ENCODE results near the gene SLC37A1.

SLC37A1 gene

GRCh38 chr21:42565206-42565810 is 51.7 kb downstream of the SLC37A1 start:
- TF ChIP-seq CTCF (IDR thresholded peaks at IDR 0.05; ENCODE audit: insufficient read depth, low read length, poor library complexity, severe bottlenecking), result no peak
- Histone ChIP-seq H3K4me3 (replicated peaks; ENCODE audit: low read depth, low read length) (no peak overlapping the region), H3K36me3 (ENCODE audit: control insufficient read depth, insufficient read depth, low read length) (peaks cover 6% of the 10 kb centered on the region), H3K27me3 (replicated peaks; ENCODE audit: control insufficient read depth, insufficient read depth, low read length) (no peaks in the 10 kb centered on the region)
- no peak for DNase-seq (ENCODE audit: extremely low read depth, insufficient read length)

- DNase-seq (ENCODE audit: extremely low read depth, insufficient read length), result no peak
- no peak for TF ChIP-seq CTCF (IDR thresholded peaks at IDR 0.05; ENCODE audit: insufficient read depth, low read length, poor library complexity, severe bottlenecking)
- H3K27me3 ChIP-seq (replicated peaks; ENCODE audit: control insufficient read depth, insufficient read depth, low read length), result no peaks in the 10 kb centered on the region
- peaks cover 10% of the 10 kb centered on the region for H3K36me3 ChIP-seq (ENCODE audit: control insufficient read depth, insufficient read depth, low read length)
- H3K4me3 ChIP-seq (replicated peaks; ENCODE audit: low read depth, low read length), result no peak overlapping the region
These were observed 52.4 kb downstream of the SLC37A1 start for GRCh38 chr21:42565886-42566523.

- Histone ChIP-seq H3K27me3 (replicated peaks; ENCODE audit: control insufficient read depth, insufficient read depth, low read length) (no peaks in the 10 kb centered on the region), H3K36me3 (ENCODE audit: control insufficient read depth, insufficient read depth, low read length) (peaks cover 11% of the 10 kb centered on the region), H3K4me3 (replicated peaks; ENCODE audit: low read depth, low read length) (no peak overlapping the region)
- TF ChIP-seq CTCF (IDR thresholded peaks at IDR 0.05; ENCODE audit: insufficient read depth, low read length, poor library complexity, severe bottlenecking), result no peak
- no peak for DNase-seq (ENCODE audit: extremely low read depth, insufficient read length)
These were observed 53.0 kb downstream of the SLC37A1 start for GRCh38 chr21:42566524-42567213.

GRCh38 chr21:42567214-42567555 is 53.5 kb downstream of the SLC37A1 start:
- no peak overlapping the region for H3K4me3 ChIP-seq (replicated peaks; ENCODE audit: low read depth, low read length)
- no peaks in the 10 kb centered on the region for H3K27me3 ChIP-seq (replicated peaks; ENCODE audit: control insufficient read depth, insufficient read depth, low read length)
- TF ChIP-seq CTCF (IDR thresholded peaks at IDR 0.05; ENCODE audit: insufficient read depth, low read length, poor library complexity, severe bottlenecking), result no peak
- no peak for DNase-seq (ENCODE audit: extremely low read depth, insufficient read length)
- H3K36me3 ChIP-seq (ENCODE audit: control insufficient read depth, insufficient read depth, low read length), result peaks cover 13% of the 10 kb centered on the region

GRCh38 chr21:42567861-42568260 is 54.2 kb downstream of the SLC37A1 start:
- H3K36me3 ChIP-seq (ENCODE audit: control insufficient read depth, insufficient read depth, low read length), result peaks cover 12% of the 10 kb centered on the region

More at GRCh38 chr21:42567861-42568260, 54.2 kb downstream of the SLC37A1 start:
- Histone ChIP-seq H3K27me3 (replicated peaks; ENCODE audit: control insufficient read depth, insufficient read depth, low read length) (no peaks in the 10 kb centered on the region), H3K4me3 (replicated peaks; ENCODE audit: low read depth, low read length) (no peak overlapping the region)
- DNase-seq (ENCODE audit: extremely low read depth, insufficient read length), result no peak
- no peak for TF ChIP-seq CTCF (IDR thresholded peaks at IDR 0.05; ENCODE audit: insufficient read depth, low read length, poor library complexity, severe bottlenecking)

Measured in GM06990 (cell line).